GM03348 (cell line): ENCODE data around the gene AVPI1.
A peak's percentile ranks its signal among the peaks of the same experiment; 100 is the strongest.
"Not testable (repeated sequence)": the region's sequence is repeated elsewhere in the genome, so short reads cannot be mapped to it uniquely, and the experiment has no call there.

Experiments used
- DNase-seq: peaks from one replicate; pipeline ENCODE4 v3.0.0; 2012; ENCODE audit warnings: low spot score

Gene AVPI1

GRCh38 chr10:97711640-97712572 is 24.9 kb upstream of the AVPI1 start:
- no peak for DNase-seq

GRCh38 chr10:97708976-97709946 is 22.2 kb upstream of the AVPI1 start:
- peak; percentile 88 for DNase-seq

DNA sequence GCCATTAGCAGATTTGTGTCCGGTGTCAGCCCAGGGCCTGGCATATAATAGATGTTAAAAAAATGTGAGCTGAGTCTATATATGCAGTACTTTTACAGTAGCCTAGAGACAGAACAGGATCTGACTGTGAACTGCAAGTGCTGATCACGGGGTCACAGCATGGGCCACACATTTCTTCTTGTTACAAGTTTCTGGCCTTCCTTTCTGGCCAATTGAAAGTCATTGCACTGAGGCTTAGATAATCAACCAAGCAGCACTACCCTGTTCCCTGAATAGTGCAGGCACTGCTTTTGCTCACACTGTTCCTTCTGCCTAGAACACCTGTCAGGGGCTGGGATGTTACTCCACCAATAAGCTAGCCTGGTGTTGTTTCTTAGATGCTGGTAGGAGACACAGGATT is 21.1 kb upstream of the AVPI1 start:
- DNase-seq, result no peak

GRCh38 chr10:97707134-97707861 is 20.3 kb upstream of the AVPI1 start:
- DNase-seq, result no peak

DNA sequence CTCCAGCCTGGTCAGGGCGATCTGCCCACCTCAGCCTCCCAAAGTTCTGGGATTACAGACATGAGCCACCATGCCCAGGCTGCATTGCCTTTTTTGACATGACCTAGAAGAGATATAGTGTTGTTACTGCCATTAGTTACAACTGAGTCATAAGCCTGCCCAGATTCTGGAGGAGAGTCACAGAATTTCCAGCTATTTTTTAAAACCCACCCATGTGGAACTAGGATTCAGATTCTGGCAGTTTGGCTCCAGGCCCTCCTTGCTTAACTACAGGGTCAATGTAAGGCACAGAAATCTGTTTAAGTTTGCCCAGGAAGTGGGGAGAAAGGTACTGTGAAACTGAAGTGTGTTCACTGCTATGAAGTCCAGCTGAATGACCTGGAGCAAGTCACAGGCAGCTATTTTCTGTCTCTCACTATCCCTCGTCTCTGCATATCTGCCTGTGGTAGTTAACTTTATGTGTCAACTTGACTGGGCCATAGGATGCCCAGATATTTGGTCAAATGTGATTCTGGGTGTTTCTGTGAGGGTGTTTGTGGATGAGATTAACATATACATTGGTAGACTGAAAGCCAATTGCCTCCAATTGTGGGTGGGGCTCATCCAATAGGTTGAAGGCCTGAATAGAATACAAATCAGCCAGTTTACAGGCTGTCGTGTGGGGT is 18.1 kb upstream of the AVPI1 start:
- no peak for DNase-seq

GRCh38 chr10:97704341-97704740 is 17.3 kb upstream of the AVPI1 start:
- DNase-seq, result no peak

DNA sequence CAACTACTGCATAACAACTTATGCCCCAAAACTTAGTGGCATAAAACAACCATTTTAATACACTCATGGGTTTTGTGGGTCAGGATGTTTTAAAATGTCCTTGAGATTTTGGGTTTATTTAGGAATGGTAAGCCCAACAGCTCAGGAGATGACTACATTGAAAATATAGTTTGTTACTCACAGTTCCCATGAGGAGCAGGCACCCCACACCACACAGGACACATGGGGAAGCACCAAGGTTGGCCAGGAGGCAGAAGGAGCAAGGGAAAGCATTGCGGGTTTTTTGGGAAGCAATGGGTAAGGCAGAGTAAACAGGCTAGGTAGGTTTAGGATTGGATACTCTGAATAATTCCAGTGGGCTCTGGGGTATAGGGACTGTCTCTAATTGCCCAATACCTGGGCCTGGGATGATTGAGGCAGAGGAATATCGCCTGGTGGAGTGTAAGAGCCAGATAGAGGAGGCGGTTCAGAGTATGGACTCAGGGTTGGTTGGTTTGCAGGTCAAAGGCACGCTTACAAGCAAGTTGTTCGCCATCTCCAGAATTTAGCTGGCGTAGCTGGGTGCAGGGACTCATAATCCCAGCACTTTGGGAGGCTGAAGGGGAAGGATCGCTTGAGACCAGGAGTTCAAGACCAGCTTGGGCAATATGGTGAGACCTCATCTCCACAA is 16.5 kb upstream of the AVPI1 start:
- DNase-seq, result no peak

GRCh38 chr10:97701438-97702069 is 14.5 kb upstream of the AVPI1 start:
- peak; percentile 86 for DNase-seq

DNA sequence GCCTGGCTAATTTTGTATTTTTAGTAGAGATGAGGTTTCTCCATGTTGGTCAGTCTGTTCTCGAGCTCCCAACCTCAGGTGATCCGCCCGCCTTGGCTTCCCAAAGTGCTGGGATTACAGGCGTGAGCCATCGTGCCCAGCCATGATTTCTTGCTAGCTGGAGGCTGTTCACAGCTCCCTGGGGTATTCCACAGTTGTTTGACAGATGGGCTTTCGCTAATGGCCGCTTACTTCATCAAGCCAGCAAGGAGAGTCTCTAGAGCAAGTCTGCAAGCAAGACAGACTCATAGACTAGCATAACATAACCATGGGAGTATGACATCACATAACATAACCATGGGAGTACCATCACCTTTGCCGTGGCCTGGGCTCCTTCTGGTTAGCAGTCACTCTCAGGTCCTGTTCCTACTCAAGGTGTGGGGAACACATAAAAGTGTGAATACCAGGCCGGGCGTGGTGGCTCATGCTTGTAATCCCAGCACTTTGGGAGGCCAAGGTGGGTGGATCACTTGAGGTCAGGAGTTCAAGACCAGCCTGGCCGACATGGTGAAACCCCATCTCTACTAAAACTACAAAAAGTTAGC is 11.1 kb upstream of the AVPI1 start:
- not testable (repeated sequence) for DNase-seq

- no peak for DNase-seq
These were observed 3.1 kb upstream of the AVPI1 start for GRCh38 chr10:97690133-97690532.

GRCh38 chr10:97689559-97690020 is 2.5 kb upstream of the AVPI1 start:
- DNase-seq, result peak; percentile 81

DNA sequence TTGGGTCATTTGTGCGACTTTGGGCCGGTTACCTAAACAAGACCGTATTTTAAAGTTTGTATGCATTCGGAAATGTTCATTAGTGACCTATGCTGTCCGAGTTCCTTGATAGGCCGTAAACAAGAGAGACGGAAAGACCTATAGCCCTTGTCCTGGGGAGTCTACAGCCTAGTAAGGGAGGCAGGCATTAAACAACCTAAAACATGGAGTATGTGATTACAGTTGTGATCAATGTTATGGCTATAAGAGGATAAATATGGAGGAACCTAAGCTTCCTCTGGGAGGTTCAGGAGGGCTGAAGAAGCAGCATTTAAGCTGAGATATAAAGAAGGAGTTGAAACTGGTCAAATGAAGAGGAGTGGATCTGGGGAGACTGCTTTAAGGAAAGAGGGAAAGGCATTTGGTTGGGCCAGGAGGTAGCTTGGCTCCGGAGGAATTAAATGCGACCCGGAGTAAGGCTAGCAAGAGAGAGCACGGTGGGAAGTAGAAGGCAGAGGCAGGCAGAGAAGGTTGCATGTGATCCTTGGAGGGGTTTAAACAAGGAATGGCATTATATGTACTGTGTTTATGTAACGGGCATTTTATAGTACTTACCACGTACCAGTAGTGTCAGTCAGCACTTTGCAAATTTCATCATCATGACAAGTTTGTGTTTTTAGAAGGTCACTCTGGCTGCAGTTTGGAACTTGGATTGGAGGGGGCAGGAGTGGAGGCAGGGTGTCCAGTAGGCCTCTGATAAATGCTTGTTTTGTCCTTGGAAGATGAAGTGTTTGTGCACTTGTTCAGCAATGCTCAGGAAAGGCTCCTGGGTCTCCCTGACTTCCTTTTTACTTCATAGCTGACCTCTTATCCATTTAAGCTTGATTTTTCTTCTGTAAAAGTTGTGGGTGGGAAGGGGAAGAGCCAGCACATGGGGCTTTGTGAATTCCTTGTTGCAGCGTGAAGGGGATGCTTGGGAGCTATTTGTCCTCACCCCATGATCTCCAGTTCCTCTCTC is 1.0 kb upstream of the AVPI1 start:
- DNase-seq, result peak; percentile 35

DNA sequence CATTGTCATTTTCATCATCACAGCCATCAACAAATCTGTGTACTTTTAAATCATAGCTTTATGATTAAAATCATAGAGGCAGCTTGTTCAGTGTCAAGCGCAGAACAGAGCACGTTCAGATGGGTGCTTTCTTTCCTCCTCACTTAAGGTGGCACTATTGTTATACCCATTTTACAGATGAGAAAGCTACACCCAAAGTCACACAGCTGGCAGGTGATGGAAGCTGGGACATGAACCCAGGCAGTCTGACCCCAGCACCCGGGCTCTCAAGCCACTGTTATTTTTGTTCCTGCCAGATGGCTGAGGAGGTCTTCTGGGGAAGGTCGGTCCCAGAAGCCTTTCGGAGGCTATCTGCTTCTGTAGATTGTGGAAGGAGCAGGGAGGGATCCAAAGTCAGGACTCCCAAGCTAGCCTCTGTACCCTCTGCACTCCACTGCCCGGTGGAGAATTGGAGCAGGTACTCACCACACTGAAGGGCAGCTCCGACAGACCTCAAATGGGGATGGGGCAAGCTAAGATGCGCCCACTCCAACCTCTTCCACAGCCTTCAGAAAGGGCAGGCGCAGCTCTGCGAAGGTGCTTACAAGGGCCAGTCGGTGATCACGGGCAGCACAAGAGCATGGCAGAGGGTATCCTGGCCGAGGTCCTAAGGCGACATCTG is 610 bp downstream of the AVPI1 start:
- DNase-seq, result no peak

- DNase-seq, result peak; percentile 35
These were observed 1.6 kb downstream of the AVPI1 start for GRCh38 chr10:97685395-97685958.

DNA sequence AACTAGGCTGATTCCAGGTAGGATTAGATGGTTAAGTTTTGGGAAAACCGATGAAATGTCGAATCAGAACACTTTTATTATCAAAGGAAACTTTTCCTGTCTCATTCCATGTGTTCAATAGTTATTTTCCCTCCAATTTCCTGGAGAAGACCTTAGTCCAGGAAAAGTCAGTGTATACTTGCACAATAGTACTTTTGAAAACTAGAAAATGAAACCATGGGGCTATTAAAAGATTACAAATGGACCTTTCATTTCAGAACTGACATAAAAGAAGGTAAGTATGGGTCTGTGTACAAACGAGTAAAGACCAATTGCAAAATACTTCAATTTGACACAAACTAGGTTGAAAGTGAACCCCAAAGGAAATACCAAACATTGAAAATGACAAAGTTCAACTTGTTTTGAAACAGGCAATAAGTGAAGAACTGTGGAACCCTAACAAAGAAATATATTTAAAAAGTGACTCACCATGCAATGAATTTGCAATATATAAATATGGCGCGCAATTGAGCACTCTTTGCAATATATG is 2.1 kb downstream of the AVPI1 start:
- DNase-seq, result no peak

- DNase-seq, result not testable (repeated sequence)
These were observed 2.7 kb downstream of the AVPI1 start for GRCh38 chr10:97684368-97684713.

GRCh38 chr10:97683556-97684367 is 3.3 kb downstream of the AVPI1 start:
- DNase-seq, result peak; percentile 56
